Measurements from ENCODE around the gene NFE2L3.

GRCh38 chr7:26127411-26127810, 24.6 kb upstream of the NFE2L3 start:
- no peak for TF ChIP-seq CTCF (IDR thresholded peaks at IDR 0.05; ENCODE audit: low read length)
- no peak for TF ChIP-seq EZH2 (IDR thresholded peaks at IDR 0.05; ENCODE audit: borderline replicate concordance, low read length)
